Calu3 (cell line): ENCODE results near the gene GPA33. TPM values are rescaled to one million over a fixed set of nuclear protein-coding genes. Genes with fewer than 3 reads are reported as not detected.

Experiments
- BruUV-seq: library from RNA; stranded (reverse); fragments of 400-500 nt; replicated peaks from 2 replicates; lab custom pipeline; 2021; lab: Mats Ljungman, UMichigan
- CTCF ChIA-PET: fragments of 300-600 bp; sonication (Branson Sonifier 250); formaldehyde crosslinking; loops from one replicate; lab custom pipeline; 2022; ENCODE audit warnings: antibody characterized with exemption; lab: Charles Lee
- DNase-seq: peaks from one replicate; pipeline ENCODE4 v3.0.0; 2022
- H3K27ac Mint-ChIP-seq: one replicate; pipeline ENCODE4 v1.8.0; 2022; ENCODE audit warnings: mixed read lengths; ENCODE audit not compliant: unreplicated experiment
- H3K27me3 Mint-ChIP-seq: one replicate; pipeline ENCODE4 v1.8.0; 2022; ENCODE audit warnings: mixed read lengths; ENCODE audit not compliant: unreplicated experiment
- H3K36me3 Mint-ChIP-seq: one replicate; pipeline ENCODE4 v1.8.0; 2022; ENCODE audit warnings: mild to moderate bottlenecking, moderate library complexity, mixed read lengths; ENCODE audit not compliant: insufficient read depth, unreplicated experiment
- H3K4me1 Mint-ChIP-seq: one replicate; pipeline ENCODE4 v1.8.0; 2022; ENCODE audit warnings: mild to moderate bottlenecking, low read depth, mixed read lengths; ENCODE audit not compliant: unreplicated experiment
- H3K4me3 Mint-ChIP-seq: one replicate; pipeline ENCODE4 v1.8.0; 2022; ENCODE audit warnings: mild to moderate bottlenecking, low read depth, moderate library complexity, mixed read lengths; ENCODE audit not compliant: unreplicated experiment
- H3K9me3 Mint-ChIP-seq: one replicate; pipeline ENCODE4 v1.8.0; 2022; ENCODE audit warnings: low read depth, mixed read lengths; ENCODE audit not compliant: unreplicated experiment
- intact Hi-C: fragments of 100-400 bp; cut with micrococcal nuclease; formaldehyde crosslinking; loops from one replicate; pipeline ENCODE4 v1.10.0; 2022; ENCODE audit not compliant: unreplicated experiment
- total RNA-seq: library from RNA; stranded (reverse); gene quantifications from 2 replicates; pipeline ENCODE4 v1.2.3, GENCODE V29; 2022
- TF ChIP-seq, protein P1 (sequence below): fragments of 200-600 bp; IDR thresholded peaks from one replicate; pipeline ENCODE4 v1.8.0; 2022; ENCODE audit warnings: antibody characterized with exemption; ENCODE audit not compliant: unreplicated experiment

The GPA33 gene
- total RNA-seq, 1 experiment from 2014 or later = not detected

DNA sequence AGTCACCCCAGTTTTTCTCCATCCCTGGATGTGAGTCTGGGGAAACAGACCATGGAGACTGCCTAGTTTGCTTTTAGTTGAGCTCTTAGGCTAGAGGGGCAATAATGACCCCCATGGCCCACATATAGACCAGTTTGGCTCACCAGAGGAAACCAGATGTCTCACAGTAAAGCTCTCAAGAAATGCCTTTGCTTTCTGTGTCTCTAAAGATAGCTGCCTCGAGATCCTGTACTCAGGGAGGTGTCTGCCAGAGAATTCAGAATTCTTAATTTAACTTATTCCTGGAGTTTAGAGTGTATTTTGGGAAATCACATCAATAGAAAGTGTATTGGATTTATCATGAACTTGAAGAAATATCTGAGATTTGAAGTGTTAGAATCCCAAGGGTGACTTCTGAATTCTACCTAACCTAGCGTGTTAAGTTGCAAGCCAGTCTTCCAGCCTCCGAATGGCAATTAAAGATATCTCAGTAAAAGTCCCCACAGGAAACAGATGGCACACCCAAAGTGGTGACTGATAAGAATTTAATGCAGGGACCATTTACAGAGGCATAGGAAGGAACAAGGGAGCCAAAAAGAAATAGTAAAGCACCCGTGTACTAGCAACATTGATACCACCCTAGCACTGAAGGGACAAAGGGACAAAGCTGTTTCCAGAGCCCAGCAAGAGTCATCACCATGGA is 40.8 kb upstream of the GPA33 start:
- CTCF ChIA-PET = interaction anchor here (0.5 to 0.8 kb wide), 4 partner anchors 17 to 221 kb away, joined by 3 to 8 read pairs (median 4); no protein-coding TSS in a partner anchor
- intact Hi-C loops = no loop called here
- H3K36me3 Mint-ChIP-seq = no peaks in the 10 kb centered on the region
- H3K4me1 Mint-ChIP-seq = peaks cover 11% of the 10 kb centered on the region
- H3K9me3 Mint-ChIP-seq = no peaks in the 10 kb centered on the region
- H3K27me3 Mint-ChIP-seq = peaks cover 42% of the 10 kb centered on the region
- BruUV-seq = no TSS peak
- no peak overlapping the region for H3K27ac Mint-ChIP-seq
- TF ChIP-seq, protein P1, sequence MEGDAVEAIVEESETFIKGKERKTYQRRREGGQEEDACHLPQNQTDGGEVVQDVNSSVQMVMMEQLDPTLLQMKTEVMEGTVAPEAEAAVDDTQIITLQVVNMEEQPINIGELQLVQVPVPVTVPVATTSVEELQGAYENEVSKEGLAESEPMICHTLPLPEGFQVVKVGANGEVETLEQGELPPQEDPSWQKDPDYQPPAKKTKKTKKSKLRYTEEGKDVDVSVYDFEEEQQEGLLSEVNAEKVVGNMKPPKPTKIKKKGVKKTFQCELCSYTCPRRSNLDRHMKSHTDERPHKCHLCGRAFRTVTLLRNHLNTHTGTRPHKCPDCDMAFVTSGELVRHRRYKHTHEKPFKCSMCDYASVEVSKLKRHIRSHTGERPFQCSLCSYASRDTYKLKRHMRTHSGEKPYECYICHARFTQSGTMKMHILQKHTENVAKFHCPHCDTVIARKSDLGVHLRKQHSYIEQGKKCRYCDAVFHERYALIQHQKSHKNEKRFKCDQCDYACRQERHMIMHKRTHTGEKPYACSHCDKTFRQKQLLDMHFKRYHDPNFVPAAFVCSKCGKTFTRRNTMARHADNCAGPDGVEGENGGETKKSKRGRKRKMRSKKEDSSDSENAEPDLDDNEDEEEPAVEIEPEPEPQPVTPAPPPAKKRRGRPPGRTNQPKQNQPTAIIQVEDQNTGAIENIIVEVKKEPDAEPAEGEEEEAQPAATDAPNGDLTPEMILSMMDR = no peak
- DNase-seq = no peak
- no peak overlapping the region for H3K4me3 Mint-ChIP-seq

DNA sequence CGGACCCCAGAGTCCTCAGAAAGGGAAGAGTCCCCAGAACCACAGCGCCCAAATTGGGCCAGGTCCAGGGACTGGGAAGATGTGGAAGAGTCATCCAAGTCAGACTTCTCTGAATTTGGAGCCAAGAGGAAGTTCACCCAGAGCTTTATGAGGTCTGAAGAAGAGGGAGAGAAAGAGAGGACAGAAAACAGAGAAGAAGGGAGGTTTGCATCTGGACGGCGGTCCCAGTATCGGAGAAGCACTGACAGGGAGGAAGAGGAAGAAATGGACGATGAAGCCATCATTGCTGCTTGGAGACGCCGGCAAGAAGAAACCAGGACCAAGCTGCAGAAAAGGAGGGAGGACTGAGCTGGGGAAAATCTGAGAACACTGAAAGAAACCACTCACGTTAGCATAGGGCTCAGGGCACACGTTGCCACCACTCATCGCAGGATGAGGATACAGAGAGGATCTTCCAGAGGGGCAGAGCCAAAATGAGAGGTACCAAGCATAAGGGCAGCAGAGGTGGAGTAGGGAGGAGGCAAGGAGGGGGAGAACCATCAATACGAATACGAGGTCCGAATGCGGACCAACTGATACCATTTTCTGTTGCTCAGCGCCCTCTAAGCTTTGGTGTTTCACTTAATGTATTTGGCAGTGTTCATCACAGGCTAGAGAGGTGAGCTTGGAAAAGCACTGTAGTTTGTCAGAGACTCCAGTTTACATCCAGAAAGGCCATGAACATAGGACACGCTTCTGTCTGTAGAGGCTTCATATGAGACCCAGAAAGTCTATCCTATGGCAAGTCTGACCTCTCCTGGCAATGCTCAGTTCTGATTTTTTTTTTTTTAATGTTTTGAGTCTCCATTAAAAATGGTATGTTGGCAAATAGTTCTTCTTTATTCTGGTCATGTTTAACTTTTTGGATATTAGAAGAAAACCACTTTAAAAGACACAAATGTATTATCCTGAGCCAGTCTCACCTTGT is 38.4 kb upstream of the GPA33 start:
- peaks cover 51% of the 10 kb centered on the region for H3K27me3 Mint-ChIP-seq
- H3K4me1 Mint-ChIP-seq = no peaks in the 10 kb centered on the region

DNA sequence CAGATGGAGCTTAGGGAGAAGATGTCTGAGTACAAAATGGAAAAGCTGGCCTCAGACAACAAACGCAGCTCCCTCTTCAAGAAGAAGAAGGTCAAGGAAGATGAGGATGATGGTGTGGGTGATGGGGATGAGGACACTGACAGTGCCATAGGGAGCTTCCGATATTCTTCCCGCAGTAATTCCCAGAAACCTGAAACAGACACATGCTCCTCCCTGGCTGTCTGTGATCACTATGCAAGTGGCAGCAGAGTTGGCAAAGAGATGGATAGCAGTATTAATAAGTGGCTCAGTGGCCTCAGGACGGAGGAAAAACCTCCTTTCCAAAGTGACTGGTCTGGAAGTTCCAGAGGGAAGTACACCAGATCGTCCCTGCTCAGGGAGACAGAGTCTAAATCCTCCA is 37.5 kb upstream of the GPA33 start:
- Mint-ChIP-seq H3K9me3 (no peaks in the 10 kb centered on the region), H3K4me1 (no peaks in the 10 kb centered on the region), H3K27ac (no peak overlapping the region), H3K4me3 (no peak overlapping the region), H3K27me3 (peaks cover 51% of the 10 kb centered on the region), H3K36me3 (no peaks in the 10 kb centered on the region)
- TF ChIP-seq, protein P1 = no peak
- DNase-seq = no peak
- CTCF ChIA-PET = interaction anchor here (0.6 to 0.7 kb wide), 2 partner anchors 8 to 93 kb away, joined by 4 to 5 read pairs; partner anchors contain the start of gene POU2F1
- BruUV-seq = no TSS peak
- intact Hi-C loops = loop anchor here (10.0 kb wide), 1 partner anchor 307 kb away; no protein-coding TSS in a partner anchor

More for the DNA sequence above, 38.4 kb upstream of the GPA33 start:
- H3K4me3 Mint-ChIP-seq = no peak overlapping the region
- TF ChIP-seq, protein P1 = no peak
- CTCF ChIA-PET = interaction anchor here (0.7 kb wide), 1 partner anchor 92 kb away, joined by 3 read pairs; no protein-coding TSS in a partner anchor
- H3K9me3 Mint-ChIP-seq = no peaks in the 10 kb centered on the region
- no peak for DNase-seq
- H3K27ac Mint-ChIP-seq = no peak overlapping the region
- no peaks in the 10 kb centered on the region for H3K36me3 Mint-ChIP-seq
- intact Hi-C loops = loop anchor here (10.0 kb wide), 1 partner anchor 306 kb away; no protein-coding TSS in a partner anchor
- no TSS peak for BruUV-seq

DNA sequence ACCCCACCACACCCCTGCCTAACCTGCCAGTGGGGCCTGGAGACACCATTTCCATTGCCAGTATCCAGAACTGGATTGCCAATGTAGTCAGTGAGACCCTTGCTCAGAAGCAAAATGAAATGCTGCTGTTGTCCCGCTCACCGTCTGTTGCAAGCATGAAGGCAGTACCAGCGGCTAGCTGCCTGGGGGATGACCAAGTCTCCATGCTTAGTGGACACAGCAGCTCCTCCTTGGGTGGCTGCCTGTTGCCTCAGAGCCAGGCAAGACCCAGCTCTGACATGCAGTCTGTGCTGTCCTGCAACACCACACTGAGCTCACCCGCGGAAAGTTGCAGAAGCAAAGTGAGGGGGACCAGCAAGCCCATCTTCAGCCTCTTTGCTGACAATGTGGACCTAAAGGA is 37.1 kb upstream of the GPA33 start:
- BruUV-seq = no TSS peak

More for the DNA sequence above, 37.1 kb upstream of the GPA33 start:
- Mint-ChIP-seq H3K4me1 (peaks cover under 1% of the 10 kb centered on the region), H3K9me3 (no peaks in the 10 kb centered on the region), H3K27ac (no peak overlapping the region), H3K36me3 (no peaks in the 10 kb centered on the region), H3K27me3 (peaks cover 51% of the 10 kb centered on the region), H3K4me3 (no peak overlapping the region)
- CTCF ChIA-PET = interaction anchor here (0.6 to 1.1 kb wide), 3 partner anchors 9 to 93 kb away, joined by 3 to 5 read pairs (median 4); partner anchors contain the start of gene POU2F1
- TF ChIP-seq, protein P1 = no peak
- DNase-seq = no peak
- intact Hi-C loops = loop anchor here (10.0 kb wide), 1 partner anchor 308 kb away; no protein-coding TSS in a partner anchor
